Fibroblast of skin of back (primary cell): Measurements from ENCODE around the gene NXPH3.

Experiments used
- DNase-seq: peaks from one replicate; pipeline ENCODE4 v3.0.0-alpha.2; 2013

The NXPH3 gene

GRCh38 chr17:49630113-49630900, 54.6 kb downstream of the NXPH3 start:
- no peak for DNase-seq

GRCh38 chr17:49631496-49631895, 55.8 kb downstream of the NXPH3 start:
- peak; percentile 43 for DNase-seq
